Thoracic aorta (tissue), 2 donors: ENCODE results near the gene IFNGR2. TPM values are rescaled to one million over a fixed set of nuclear protein-coding genes. Genes with fewer than 3 reads are reported as not detected.

ENCODE experiments used
- ATAC-seq: fragments of 150-250 bp; one replicate; pipeline ENCODE4 v1.8.0; 2017; ENCODE audit warnings: low read depth; ENCODE audit not compliant: insufficient number of reproducible peaks, low FRiP score
- DNase-seq: peaks from one replicate; pipeline ENCODE4 v3.0.0-alpha.2; 2020; ENCODE audit warnings: low spot score
- H3K27ac ChIP-seq, 2 donors: fragments of 200-600 bp; sonication (generic); 1 replicate in 1 of 2; 2 replicates in 1 of 2; pipeline ENCODE4 v1.5.1; 2016; ENCODE audit warnings: mild to moderate bottlenecking in 2 of 2, moderate library complexity in 2 of 2
- H3K27me3 ChIP-seq: fragments of 200-600 bp; sonication (generic); replicated peaks from 2 replicates; pipeline ENCODE4 v1.6.0; 2016; ENCODE audit warnings: mild to moderate bottlenecking; ENCODE audit not compliant: insufficient read depth
- H3K36me3 ChIP-seq: fragments of 200-600 bp; sonication (generic); one replicate; pipeline ENCODE4 v1.5.1; 2016
- H3K4me1 ChIP-seq, 2 donors: fragments of 200-600 bp; sonication (generic); 1 replicate in 1 of 2; 2 replicates in 1 of 2; pipeline versions ENCODE4 v1.5.1 to v1.6.0; 2016; ENCODE audit warnings: low read depth in 2 of 2, mild to moderate bottlenecking in 1 of 2; ENCODE audit not compliant: control insufficient read depth in 1 of 2
- H3K4me3 ChIP-seq: fragments of 200-600 bp; sonication (generic); 2 replicates; pipeline ENCODE4 v1.5.1; 2016; ENCODE audit warnings: mild to moderate bottlenecking
- H3K9me3 ChIP-seq: fragments of 200-600 bp; sonication (generic); 2 replicates; pipeline ENCODE4 v1.5.1; 2016
- total RNA-seq, 2 donors: library from RNA; depleted of rRNA; stranded (reverse); fragments of >200 nt; gene quantifications; one replicate each; pipeline versions ENCODE4 v1.1.0 to v1.2.3, GENCODE V29; 2016
- TF ChIP-seq, protein P1 (sequence below): fragments of 200-600 bp; sonication (generic); IDR thresholded peaks from one replicate; pipeline ENCODE4 v1.5.1; 2019; ENCODE audit warnings: antibody characterized with exemption

The IFNGR2 gene
- total RNA-seq, 2 donors from 2014 or later, result 67.3 to 72.2 TPM

DNA sequence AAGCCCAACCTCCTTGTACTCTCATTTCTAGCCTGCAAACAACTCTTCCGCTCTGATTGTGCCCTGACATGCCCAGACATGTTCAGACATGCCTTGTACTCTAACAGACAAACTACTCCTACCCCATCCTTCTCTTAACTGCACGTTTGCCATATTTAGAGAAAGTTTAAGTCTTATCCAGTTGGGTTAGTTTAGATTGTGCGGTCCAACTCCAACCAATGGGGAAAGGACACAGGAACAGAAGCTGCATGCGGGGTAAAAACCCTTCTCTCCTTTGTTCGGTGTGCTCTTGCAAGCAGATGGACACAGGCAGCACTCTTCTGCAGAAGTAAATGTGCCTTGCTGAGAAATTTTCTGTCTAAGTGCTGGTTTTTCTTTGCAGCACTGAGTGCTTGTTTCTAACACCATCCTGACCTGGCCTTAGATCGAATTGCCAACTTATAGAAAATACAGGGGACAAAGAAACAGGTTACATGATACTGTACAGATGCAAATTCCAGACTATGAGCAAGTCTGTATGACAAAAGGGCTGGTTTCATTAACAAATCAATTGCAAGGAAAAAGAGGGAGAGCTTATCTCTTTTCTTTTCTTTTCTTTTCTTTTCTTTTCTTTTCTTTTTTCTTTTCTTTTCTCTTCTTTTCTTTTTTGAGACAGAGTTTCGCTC, 35.8 kb upstream of the IFNGR2 start:
- DNase-seq (no peak), ATAC-seq (no peak)
- Histone ChIP-seq H3K27ac (no peak overlapping the region), H3K9me3 (peaks cover 22% of the 10 kb centered on the region), H3K36me3 (no peaks in the 10 kb centered on the region), H3K4me1 (no peaks in the 10 kb centered on the region), H3K4me3 (no peak overlapping the region), H3K27me3 (no peaks in the 10 kb centered on the region)
- TF ChIP-seq, protein P1, sequence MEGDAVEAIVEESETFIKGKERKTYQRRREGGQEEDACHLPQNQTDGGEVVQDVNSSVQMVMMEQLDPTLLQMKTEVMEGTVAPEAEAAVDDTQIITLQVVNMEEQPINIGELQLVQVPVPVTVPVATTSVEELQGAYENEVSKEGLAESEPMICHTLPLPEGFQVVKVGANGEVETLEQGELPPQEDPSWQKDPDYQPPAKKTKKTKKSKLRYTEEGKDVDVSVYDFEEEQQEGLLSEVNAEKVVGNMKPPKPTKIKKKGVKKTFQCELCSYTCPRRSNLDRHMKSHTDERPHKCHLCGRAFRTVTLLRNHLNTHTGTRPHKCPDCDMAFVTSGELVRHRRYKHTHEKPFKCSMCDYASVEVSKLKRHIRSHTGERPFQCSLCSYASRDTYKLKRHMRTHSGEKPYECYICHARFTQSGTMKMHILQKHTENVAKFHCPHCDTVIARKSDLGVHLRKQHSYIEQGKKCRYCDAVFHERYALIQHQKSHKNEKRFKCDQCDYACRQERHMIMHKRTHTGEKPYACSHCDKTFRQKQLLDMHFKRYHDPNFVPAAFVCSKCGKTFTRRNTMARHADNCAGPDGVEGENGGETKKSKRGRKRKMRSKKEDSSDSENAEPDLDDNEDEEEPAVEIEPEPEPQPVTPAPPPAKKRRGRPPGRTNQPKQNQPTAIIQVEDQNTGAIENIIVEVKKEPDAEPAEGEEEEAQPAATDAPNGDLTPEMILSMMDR, result no peak

DNA sequence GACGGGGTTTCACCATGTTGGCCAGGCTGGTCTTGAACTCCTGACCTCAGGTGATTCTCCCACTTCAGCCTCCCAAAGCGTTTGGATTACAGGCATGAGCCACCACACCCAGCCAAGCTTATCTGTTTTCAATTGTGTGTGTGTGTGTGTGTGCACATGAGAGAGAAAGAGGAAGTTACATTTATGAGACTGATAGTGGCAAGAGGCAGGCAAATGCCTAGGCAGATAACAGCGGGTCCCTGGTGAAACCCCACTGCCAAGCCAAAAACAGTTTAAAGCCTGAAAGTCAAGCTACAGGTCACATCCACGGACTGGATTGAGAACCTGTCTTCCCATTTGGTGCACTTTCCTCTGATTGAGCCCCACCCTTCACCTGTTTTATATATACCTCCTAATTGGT, 35.1 kb upstream of the IFNGR2 start:
- Histone ChIP-seq H3K27ac (no peak overlapping the region), H3K4me1 (no peaks in the 10 kb centered on the region), H3K36me3 (no peaks in the 10 kb centered on the region), H3K27me3 (no peaks in the 10 kb centered on the region), H3K9me3 (peaks cover 22% of the 10 kb centered on the region), H3K4me3 (no peak overlapping the region)
- no peak for ATAC-seq
- TF ChIP-seq, protein P1, result no peak
- no peak for DNase-seq

DNA sequence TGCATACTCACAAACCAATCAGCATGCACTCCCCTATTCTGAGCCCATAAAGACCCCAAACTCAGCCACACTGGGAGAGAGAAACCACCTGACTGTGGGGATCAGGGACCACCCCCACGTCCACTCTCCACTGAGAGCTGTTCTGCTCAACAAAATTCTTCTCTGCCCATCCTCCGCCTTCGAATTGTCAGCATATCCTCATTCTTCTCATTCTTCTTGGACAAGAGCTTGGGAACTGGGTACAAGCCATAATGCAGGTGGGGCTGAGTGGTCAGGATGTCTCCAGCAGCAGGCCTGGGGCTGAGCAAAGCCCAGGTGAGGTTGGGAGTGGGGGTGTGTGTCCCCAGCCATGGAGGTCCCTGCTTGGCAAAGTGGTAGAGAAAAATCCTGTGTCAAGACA, 34.6 kb upstream of the IFNGR2 start:
- H3K27ac ChIP-seq, result no peak overlapping the region
- H3K9me3 ChIP-seq, result peaks cover 22% of the 10 kb centered on the region
- no peak overlapping the region for H3K4me3 ChIP-seq
- DNase-seq (no peak), ATAC-seq (no peak)
- no peaks in the 10 kb centered on the region for H3K4me1 ChIP-seq
- TF ChIP-seq, protein P1, result no peak
- no peaks in the 10 kb centered on the region for H3K27me3 ChIP-seq
- H3K36me3 ChIP-seq, result no peaks in the 10 kb centered on the region

DNA sequence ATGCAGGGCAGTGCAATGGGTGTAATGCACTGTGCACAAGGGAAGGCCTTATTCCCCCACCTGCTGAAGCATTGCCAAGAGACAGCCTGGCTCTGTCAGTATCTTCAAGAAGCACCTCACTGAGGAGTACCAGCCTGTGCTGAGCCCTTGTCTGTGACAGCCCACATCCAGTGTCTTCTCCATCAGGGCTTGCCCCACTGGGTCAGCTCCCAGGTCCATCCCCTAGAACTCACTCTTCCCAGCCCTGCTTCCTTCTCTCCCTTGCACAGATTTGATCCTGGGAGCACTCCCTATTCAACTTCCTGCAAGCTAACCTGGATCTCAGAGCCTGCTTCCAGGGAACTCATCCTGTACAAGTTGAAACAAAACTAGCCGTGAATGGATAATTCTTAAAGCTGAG, 33.6 kb upstream of the IFNGR2 start:
- no peak for DNase-seq
- Histone ChIP-seq H3K27ac (no peak overlapping the region), H3K4me3 (no peak overlapping the region), H3K4me1 (no peaks in the 10 kb centered on the region), H3K27me3 (no peaks in the 10 kb centered on the region), H3K36me3 (no peaks in the 10 kb centered on the region), H3K9me3 (peaks cover 22% of the 10 kb centered on the region)
- TF ChIP-seq, protein P1, result no peak
- no peak for ATAC-seq

DNA sequence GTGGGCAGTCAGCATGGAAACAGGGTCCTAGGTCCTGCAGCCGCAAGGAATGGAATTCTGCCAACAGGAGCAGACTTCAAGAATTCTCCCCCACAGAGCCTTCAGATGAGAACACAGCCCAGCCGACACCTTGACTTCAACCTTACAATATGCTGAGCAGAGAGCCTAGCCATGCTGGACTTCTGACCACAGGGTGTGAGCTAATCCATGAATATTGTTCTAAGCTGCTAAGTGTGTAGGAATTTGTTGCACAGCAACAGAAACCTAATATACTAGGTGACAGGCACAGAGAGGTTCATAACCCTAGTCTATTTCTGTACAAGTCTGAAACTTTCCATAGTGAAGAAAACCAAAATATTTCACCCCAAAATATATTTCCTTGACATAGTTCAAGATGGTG, 32.9 kb upstream of the IFNGR2 start:
- TF ChIP-seq, protein P1, result no peak
- DNase-seq, result no peak
- peaks cover 0 to 4% of the 10 kb centered on the region in 2 donors for H3K4me1 ChIP-seq
- H3K27me3 ChIP-seq, result no peaks in the 10 kb centered on the region
- H3K4me3 ChIP-seq, result no peak overlapping the region
- ATAC-seq, result no peak
- no peak overlapping the region for H3K27ac ChIP-seq
- H3K36me3 ChIP-seq, result no peaks in the 10 kb centered on the region
- peaks cover 22% of the 10 kb centered on the region for H3K9me3 ChIP-seq
